ENCODE results near the gene TMEM17. TPM values are rescaled to one million over a fixed set of nuclear protein-coding genes. Genes with fewer than 3 reads are reported as not detected.

TMEM17 gene
- total and polyA plus RNA-seq, 9 of the 15 experiments (the other 6 are each of a cell fraction or from before 2014, with no cell fraction given): 0.58 to 2.2 (median 1.2) TPM

GRCh38 chr2:62460175-62460574 is 45.8 kb downstream of the TMEM17 start (continued):
- no peak for TF ChIP-seq HMGXB4 (CRISPR knock-in tag; IDR thresholded peaks at IDR 0.05)
- TF ChIP-seq FOS (IDR thresholded peaks at IDR 0.05; ENCODE audit: extremely low read depth, insufficient read length): no peak
- TF ChIP-seq ZNF354B (CRISPR knock-in tag; IDR thresholded peaks at IDR 0.05): no peak
- TF ChIP-seq USF1 (CRISPR knock-in tag; IDR thresholded peaks at IDR 0.05): no peak
- TF ChIP-seq ZNF79 (CRISPR knock-in tag; IDR thresholded peaks at IDR 0.05; ENCODE audit: low read depth): no peak
- TF ChIP-seq ZNF512 (tag; IDR thresholded peaks at IDR 0.05): no peak
- TF ChIP-seq LARP7 (IDR thresholded peaks at IDR 0.05): no peak
- TF ChIP-seq DIDO1 (tag; IDR thresholded peaks at IDR 0.05; ENCODE audit: low read depth): no peak
